ENCODE measurements around the gene TMEM242.

DNA sequence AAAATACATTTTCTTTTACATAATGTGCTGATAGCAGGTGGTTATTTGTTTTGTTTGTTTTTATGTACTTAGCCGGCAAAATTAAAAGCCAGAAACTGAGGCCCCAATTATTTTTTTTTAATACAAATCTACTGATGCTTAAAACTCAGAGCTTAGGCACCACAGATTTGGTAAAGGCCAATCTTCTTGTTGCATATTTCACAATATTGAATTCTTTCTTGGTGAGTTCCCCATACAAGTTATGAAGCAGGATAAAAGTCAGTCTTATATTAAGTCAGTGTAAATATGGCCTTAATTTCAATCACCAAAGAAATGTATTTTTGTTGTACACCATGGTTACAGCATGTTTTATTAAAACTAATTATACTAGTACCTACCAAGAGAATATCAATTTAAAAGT lies 41.4 kb upstream of the TMEM242 start:
- TF ChIP-seq CEBPB (IDR thresholded peaks at IDR 0.05) (no peak), HDAC2 (IDR thresholded peaks at IDR 0.05) (no peak), POLR2AphosphoS2 (conservative IDR thresholded peaks at IDR 0.05; ENCODE audit: low read length) (no peak), BHLHE40 (IDR thresholded peaks at IDR 0.05; ENCODE audit: low read depth, low read length) (no peak), SMC3 (IDR thresholded peaks at IDR 0.05) (no peak), POLR2A (IDR thresholded peaks at IDR 0.05; ENCODE audit: low read length) (no peak), FOSB (CRISPR knock-in tag; IDR thresholded peaks at IDR 0.05) (no peak)
- TF ChIP-seq, protein P1, sequence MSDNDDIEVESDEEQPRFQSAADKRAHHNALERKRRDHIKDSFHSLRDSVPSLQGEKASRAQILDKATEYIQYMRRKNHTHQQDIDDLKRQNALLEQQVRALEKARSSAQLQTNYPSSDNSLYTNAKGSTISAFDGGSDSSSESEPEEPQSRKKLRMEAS (IDR thresholded peaks at IDR 0.05), result no peak
- TF ChIP-seq, protein P2, sequence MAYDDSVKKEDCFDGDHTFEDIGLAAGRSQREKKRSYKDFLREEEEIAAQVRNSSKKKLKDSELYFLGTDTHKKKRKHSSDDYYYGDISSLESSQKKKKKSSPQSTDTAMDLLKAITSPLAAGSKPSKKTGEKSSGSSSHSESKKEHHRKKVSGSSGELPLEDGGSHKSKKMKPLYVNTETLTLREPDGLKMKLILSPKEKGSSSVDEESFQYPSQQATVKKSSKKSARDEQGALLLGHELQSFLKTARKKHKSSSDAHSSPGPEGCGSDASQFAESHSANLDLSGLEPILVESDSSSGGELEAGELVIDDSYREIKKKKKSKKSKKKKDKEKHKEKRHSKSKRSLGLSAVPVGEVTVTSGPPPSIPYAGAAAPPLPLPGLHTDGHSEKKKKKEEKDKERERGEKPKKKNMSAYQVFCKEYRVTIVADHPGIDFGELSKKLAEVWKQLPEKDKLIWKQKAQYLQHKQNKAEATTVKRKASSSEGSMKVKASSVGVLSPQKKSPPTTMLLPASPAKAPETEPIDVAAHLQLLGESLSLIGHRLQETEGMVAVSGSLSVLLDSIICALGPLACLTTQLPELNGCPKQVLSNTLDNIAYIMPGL (CRISPR knock-in tag; IDR thresholded peaks at IDR 0.05; ENCODE audit: borderline replicate concordance), result no peak
- TF ChIP-seq, protein P3, sequence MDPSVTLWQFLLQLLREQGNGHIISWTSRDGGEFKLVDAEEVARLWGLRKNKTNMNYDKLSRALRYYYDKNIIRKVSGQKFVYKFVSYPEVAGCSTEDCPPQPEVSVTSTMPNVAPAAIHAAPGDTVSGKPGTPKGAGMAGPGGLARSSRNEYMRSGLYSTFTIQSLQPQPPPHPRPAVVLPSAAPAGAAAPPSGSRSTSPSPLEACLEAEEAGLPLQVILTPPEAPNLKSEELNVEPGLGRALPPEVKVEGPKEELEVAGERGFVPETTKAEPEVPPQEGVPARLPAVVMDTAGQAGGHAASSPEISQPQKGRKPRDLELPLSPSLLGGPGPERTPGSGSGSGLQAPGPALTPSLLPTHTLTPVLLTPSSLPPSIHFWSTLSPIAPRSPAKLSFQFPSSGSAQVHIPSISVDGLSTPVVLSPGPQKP (IDR thresholded peaks at IDR 0.05; ENCODE audit: low read depth, low read length), result no peak
- TF ChIP-seq, protein P4, sequence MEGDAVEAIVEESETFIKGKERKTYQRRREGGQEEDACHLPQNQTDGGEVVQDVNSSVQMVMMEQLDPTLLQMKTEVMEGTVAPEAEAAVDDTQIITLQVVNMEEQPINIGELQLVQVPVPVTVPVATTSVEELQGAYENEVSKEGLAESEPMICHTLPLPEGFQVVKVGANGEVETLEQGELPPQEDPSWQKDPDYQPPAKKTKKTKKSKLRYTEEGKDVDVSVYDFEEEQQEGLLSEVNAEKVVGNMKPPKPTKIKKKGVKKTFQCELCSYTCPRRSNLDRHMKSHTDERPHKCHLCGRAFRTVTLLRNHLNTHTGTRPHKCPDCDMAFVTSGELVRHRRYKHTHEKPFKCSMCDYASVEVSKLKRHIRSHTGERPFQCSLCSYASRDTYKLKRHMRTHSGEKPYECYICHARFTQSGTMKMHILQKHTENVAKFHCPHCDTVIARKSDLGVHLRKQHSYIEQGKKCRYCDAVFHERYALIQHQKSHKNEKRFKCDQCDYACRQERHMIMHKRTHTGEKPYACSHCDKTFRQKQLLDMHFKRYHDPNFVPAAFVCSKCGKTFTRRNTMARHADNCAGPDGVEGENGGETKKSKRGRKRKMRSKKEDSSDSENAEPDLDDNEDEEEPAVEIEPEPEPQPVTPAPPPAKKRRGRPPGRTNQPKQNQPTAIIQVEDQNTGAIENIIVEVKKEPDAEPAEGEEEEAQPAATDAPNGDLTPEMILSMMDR (IDR thresholded peaks at IDR 0.05), result no peak
- TF ChIP-seq, protein P5, sequence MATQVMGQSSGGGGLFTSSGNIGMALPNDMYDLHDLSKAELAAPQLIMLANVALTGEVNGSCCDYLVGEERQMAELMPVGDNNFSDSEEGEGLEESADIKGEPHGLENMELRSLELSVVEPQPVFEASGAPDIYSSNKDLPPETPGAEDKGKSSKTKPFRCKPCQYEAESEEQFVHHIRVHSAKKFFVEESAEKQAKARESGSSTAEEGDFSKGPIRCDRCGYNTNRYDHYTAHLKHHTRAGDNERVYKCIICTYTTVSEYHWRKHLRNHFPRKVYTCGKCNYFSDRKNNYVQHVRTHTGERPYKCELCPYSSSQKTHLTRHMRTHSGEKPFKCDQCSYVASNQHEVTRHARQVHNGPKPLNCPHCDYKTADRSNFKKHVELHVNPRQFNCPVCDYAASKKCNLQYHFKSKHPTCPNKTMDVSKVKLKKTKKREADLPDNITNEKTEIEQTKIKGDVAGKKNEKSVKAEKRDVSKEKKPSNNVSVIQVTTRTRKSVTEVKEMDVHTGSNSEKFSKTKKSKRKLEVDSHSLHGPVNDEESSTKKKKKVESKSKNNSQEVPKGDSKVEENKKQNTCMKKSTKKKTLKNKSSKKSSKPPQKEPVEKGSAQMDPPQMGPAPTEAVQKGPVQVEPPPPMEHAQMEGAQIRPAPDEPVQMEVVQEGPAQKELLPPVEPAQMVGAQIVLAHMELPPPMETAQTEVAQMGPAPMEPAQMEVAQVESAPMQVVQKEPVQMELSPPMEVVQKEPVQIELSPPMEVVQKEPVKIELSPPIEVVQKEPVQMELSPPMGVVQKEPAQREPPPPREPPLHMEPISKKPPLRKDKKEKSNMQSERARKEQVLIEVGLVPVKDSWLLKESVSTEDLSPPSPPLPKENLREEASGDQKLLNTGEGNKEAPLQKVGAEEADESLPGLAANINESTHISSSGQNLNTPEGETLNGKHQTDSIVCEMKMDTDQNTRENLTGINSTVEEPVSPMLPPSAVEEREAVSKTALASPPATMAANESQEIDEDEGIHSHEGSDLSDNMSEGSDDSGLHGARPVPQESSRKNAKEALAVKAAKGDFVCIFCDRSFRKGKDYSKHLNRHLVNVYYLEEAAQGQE (IDR thresholded peaks at IDR 0.05), result no peak

Data from A549 (cell line).